Activated naive CD4-positive, alpha-beta T cell treated with anti-CD3 and anti-CD28 coated beads, Interleukin-2, amount 10 ng/mL, durations not matched to agents 7 days and 5 days (primary cell): ENCODE measurements around the gene USP3.
"Not testable (repeated sequence)": the region's sequence is repeated elsewhere in the genome, so short reads cannot be mapped to it uniquely, and the experiment has no call there.

Experiments
- CTCF ChIA-PET: fragments of 350-600 bp; sonication (Branson Sonifier 250); formaldehyde crosslinking; loops from one replicate; lab custom pipeline; 2021; ENCODE audit warnings: antibody characterized with exemption; lab: Charles Lee
- DNase-seq: peaks from one replicate; pipeline ENCODE4 v3.0.0-alpha.2; 2020
- H3K27ac Mint-ChIP-seq: one replicate; pipeline ENCODE4 v1.8.0; 2021; ENCODE audit warnings: mild to moderate bottlenecking, moderate library complexity, mixed read lengths
- H3K27me3 Mint-ChIP-seq: one replicate; pipeline ENCODE4 v1.8.0; 2021; ENCODE audit warnings: mild to moderate bottlenecking, mixed read lengths
- H3K36me3 Mint-ChIP-seq: one replicate; pipeline ENCODE4 v1.8.0; 2021; ENCODE audit warnings: mixed read lengths
- H3K4me1 Mint-ChIP-seq: one replicate; pipeline ENCODE4 v1.8.0; 2021; ENCODE audit warnings: mixed read lengths
- H3K4me3 Mint-ChIP-seq: one replicate; pipeline ENCODE4 v1.8.0; 2021; ENCODE audit warnings: mild to moderate bottlenecking, moderate library complexity, mixed read lengths
- H3K9me3 Mint-ChIP-seq: one replicate; pipeline ENCODE4 v1.8.0; 2021; ENCODE audit warnings: mixed read lengths

USP3 gene

DNA sequence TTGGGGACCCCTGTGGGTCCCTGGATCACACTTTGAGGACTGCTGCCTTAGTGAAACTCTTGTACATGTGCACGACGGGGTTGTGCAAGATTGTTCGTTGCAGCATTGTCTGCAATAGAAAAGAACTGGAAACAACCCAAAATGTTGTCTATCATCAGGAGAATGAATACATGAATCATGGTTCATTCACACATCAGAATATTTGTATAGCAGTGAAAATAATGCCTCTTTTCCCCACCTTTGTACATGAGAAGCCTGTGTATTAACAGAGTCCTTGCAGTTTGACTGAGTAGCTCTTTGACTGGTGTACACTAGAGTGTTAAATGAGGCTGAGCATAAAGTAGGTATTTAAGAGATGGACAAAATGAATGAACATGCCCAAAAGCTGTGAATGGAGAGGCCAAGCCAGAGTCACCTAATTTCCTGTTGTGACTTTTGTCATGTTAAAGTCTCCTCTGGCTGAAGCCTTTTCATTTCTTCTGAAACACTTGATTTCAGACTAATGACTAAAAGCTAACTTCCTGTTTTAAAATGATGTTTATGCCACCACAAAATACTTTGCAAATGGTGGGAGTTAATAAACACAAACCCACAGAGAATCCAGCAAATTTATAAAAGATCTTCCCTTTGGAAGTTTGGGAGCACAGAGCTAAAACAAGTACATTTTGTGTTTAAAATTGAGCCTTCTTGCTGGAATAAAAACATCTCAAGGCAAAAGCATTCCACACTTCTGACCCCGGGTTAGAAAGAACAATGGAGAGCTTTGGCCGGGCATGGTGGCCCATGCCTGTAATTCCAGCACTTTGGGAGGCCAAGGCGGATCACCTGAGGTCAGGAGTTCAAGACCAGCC, 20.6 kb upstream of the USP3 start:
- peak overlapping the region; percentile 96 for H3K27ac Mint-ChIP-seq
- DNase-seq: no peak
- CTCF ChIA-PET: interaction anchor here (0.9 to 5.8 kb wide), 6 partner anchors 13 to 116 kb away, joined by 3 to 55 read pairs (median 7); partner anchors contain the start of gene USP3
- H3K9me3 Mint-ChIP-seq: no peaks in the 10 kb centered on the region
- H3K36me3 Mint-ChIP-seq: peaks cover 2% of the 10 kb centered on the region
- H3K4me3 Mint-ChIP-seq: peak overlapping the region; percentile 15
- peaks cover 87% of the 10 kb centered on the region for H3K4me1 Mint-ChIP-seq
- H3K27me3 Mint-ChIP-seq: no peaks in the 10 kb centered on the region

DNA sequence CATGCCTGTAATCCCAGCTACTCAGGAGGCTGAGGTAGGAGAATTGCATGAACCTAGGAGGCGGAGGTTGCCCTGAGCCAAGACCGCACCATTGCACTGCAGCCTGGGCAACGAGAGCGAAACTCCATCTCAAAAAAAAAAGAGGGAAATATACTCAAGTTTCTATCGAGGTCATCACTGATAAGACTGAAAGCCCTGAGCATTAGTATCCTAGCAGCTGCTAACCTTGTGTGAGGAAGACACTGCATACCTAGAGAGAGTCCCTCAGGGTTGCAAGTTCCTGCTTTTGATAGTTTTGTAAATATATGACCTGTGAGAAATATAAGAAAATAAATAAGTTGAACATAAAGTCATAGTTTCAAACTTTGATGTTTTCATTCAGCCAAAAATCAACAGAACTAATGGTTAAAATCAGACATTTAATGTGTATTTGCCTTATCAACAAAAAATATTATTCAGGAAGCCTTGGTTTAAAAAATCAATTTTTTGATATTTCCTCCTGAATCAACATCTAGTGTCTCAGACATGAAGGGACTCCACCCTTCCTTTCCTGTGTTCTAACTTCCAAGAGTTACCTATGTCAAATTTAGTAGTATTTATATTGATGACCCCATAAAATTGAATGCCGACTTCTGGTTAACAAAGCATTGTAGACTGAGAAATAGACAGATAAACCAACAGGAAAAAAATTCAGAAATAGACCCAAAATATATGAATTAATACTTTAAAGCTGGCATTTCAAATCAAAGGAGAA, 19.8 kb upstream of the USP3 start:
- Mint-ChIP-seq H3K4me1 (peaks cover 84% of the 10 kb centered on the region), H3K27me3 (no peaks in the 10 kb centered on the region), H3K4me3 (peak overlapping the region; percentile 31), H3K36me3 (peaks cover 2% of the 10 kb centered on the region), H3K9me3 (no peaks in the 10 kb centered on the region), H3K27ac (peak overlapping the region; percentile 96)
- no peak for DNase-seq
- CTCF ChIA-PET: interaction anchor here (0.8 to 5.8 kb wide), 8 partner anchors 12 to 116 kb away, joined by 3 to 55 read pairs (median 4); partner anchors contain the start of gene USP3

- Mint-ChIP-seq H3K36me3 (peaks cover 6% of the 10 kb centered on the region), H3K4me3 (no peak overlapping the region), H3K4me1 (peaks cover 80% of the 10 kb centered on the region), H3K9me3 (no peaks in the 10 kb centered on the region), H3K27me3 (no peaks in the 10 kb centered on the region), H3K27ac (peak overlapping the region; percentile 80)
- CTCF ChIA-PET: interaction anchor here (0.6 to 5.4 kb wide), 13 partner anchors 9 to 581 kb away, joined by 3 to 82 read pairs (median 4); partner anchors contain the start of gene USP3
- peak; percentile 91 for DNase-seq
Observed at GRCh38 chr15:63487076-63487757, 17.2 kb upstream of the USP3 start.

DNA sequence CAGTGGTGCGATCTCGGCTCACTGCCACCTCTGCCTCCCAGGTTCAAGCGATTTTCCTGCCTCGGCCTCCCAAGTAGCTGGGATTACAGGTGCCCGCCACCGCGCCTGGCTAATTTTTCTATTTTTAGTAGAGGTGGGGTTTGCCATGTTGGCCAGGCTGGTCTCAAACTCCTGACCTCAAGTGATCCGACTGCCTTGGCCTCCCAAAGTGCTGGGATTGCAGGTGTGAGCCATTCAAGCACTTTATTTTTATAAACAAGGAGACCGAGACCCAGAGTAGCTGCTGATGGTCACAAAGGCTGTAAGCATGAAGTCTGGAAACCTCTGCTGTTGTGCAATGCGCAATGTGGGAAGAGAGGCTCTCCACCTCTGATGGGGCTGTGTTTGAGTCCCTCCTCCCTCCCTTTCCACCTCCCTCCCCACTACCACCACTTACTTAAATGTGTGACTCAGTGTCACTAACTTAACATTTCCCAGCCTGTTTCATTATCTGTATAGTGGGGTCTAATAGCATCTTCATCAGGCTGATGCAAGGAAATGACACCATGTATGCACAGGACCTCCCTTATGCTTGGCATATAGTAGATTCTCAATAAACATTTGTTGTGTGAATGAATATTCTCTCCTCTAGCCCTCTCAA, 16.5 kb upstream of the USP3 start:
- H3K36me3 Mint-ChIP-seq, H3K9me3 Mint-ChIP-seq, H3K27me3 Mint-ChIP-seq, DNase-seq, H3K4me3 Mint-ChIP-seq: not testable (repeated sequence)
- Mint-ChIP-seq H3K4me1 (peaks cover 80% of the 10 kb centered on the region), H3K27ac (peak overlapping the region; percentile 6)
- CTCF ChIA-PET: interaction anchor here (0.6 to 5.4 kb wide), 15 partner anchors 9 to 581 kb away, joined by 3 to 82 read pairs (median 4); partner anchors contain the start of gene USP3

DNA sequence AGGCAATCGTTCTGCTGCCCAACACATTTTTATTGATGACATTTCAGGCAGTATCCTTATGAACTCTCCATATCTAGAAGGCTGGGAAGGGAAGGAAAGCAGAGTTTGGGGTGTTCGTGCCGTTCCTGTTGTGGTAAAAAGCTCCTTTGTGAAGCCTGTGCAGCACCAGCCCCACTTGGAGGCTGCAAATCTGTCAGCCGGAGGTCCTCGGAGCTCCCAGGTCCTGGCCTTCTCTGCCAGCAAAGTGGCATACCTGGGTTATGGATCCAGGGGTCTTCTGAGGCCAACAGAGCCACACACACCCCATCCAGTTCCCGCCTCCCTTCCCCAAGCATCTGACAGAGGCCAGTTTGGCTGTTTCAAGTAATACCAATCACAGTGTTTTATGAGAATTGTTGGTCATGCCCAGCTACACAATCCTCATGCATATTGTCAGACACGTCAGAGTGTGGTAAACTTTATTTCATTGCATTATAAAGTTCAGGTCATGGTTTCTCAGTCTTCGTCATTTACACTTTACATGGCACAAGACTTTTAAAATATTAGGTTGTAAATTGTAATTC, 15.9 kb upstream of the USP3 start:
- H3K27me3 Mint-ChIP-seq: no peaks in the 10 kb centered on the region
- no peak for DNase-seq
- H3K4me1 Mint-ChIP-seq: peaks cover 80% of the 10 kb centered on the region
- no peak overlapping the region for H3K4me3 Mint-ChIP-seq
- no peaks in the 10 kb centered on the region for H3K9me3 Mint-ChIP-seq
- peaks cover 9% of the 10 kb centered on the region for H3K36me3 Mint-ChIP-seq
- no peak overlapping the region for H3K27ac Mint-ChIP-seq
- CTCF ChIA-PET: interaction anchor here (0.7 to 5.4 kb wide), 6 partner anchors 8 to 580 kb away, joined by 3 to 82 read pairs (median 10); partner anchors contain the start of gene USP3

GRCh38 chr15:63489352-63489751, 15.0 kb upstream of the USP3 start:
- CTCF ChIA-PET: interaction anchor here (0.5 to 5.4 kb wide), 3 partner anchors 9 to 578 kb away, joined by 3 to 82 read pairs (median 3); partner anchors contain the start of gene USP3
- H3K4me3 Mint-ChIP-seq: no peak overlapping the region

GRCh38 chr15:63490345-63491034, 13.9 kb upstream of the USP3 start:
- no peaks in the 10 kb centered on the region for H3K9me3 Mint-ChIP-seq
- H3K27me3 Mint-ChIP-seq: no peaks in the 10 kb centered on the region
- CTCF ChIA-PET: interaction anchor here (0.6 to 5.4 kb wide), 4 partner anchors 8 to 749 kb away, joined by 3 to 82 read pairs (median 4); partner anchors contain the start of gene USP3
- H3K36me3 Mint-ChIP-seq: peaks cover 8% of the 10 kb centered on the region
- H3K4me3 Mint-ChIP-seq: no peak overlapping the region
- peaks cover 68% of the 10 kb centered on the region for H3K4me1 Mint-ChIP-seq
- H3K27ac Mint-ChIP-seq: no peak overlapping the region
- no peak for DNase-seq

More at GRCh38 chr15:63489352-63489751, 15.0 kb upstream of the USP3 start:
- Mint-ChIP-seq H3K36me3 (peaks cover 8% of the 10 kb centered on the region), H3K27me3 (no peaks in the 10 kb centered on the region), H3K9me3 (no peaks in the 10 kb centered on the region), H3K4me1 (peaks cover 77% of the 10 kb centered on the region), H3K27ac (no peak overlapping the region)
- DNase-seq: no peak

DNA sequence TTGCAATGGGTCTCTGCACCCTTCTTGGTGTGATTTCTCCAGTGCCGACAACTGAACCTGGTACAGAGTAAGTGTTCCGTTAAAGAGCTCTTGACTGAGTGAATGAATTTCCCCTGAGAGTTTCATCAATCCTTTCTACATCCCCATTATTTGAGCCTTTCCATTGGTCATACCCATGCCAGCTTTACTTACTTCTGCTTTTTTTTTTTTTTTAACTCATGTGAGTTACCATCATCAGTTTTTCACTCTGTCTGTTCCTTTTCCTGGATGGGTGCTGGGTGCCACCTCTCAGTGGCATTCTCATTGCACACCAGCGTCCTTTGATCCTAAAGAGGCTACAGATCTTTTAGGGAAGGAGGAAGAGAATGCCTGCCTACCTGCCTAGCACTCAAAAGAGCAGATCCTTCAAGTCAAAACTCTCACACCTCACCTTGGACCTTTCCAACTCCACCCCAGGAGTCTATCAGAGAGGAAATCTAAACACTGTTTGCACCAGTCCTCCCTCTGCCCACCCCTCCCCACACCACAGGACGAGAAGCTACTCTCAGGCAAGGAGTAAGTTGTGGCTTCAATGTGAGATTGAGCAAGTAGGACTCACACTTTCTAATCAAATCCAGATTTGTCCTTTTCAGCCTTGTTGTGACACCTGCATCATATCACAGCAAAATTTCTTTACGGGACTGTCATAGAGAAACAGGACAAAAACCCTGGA, 13.1 kb upstream of the USP3 start:
- peaks cover 8% of the 10 kb centered on the region for H3K36me3 Mint-ChIP-seq
- H3K9me3 Mint-ChIP-seq: no peaks in the 10 kb centered on the region
- H3K27ac Mint-ChIP-seq: peak overlapping the region; percentile 2
- H3K4me3 Mint-ChIP-seq: no peak overlapping the region
- H3K4me1 Mint-ChIP-seq: peaks cover 61% of the 10 kb centered on the region
- DNase-seq: no peak
- CTCF ChIA-PET: interaction anchor here (0.6 to 5.4 kb wide), 3 partner anchors 13 to 748 kb away, joined by 3 to 82 read pairs (median 4); partner anchors contain the start of gene USP3
- no peaks in the 10 kb centered on the region for H3K27me3 Mint-ChIP-seq

DNA sequence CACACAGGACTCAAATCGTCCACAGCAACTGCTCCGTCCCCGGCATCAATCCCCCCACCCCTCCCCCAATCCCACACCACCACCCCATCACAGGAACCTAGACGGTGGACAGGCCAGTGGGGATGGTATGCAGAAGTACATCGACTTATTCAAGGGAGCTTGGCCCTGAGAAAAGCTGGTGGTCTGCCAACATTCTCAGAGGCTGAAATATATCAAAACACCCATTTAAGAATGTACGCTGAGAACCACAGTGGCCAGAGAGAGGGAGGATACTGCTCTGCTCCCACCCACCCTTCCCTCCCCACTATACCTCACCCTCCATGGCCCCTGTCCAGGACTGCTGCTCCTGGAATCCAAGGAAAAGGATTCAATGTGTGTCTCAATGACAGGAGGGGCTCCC, 12.4 kb upstream of the USP3 start:
- Mint-ChIP-seq H3K27me3 (no peaks in the 10 kb centered on the region), H3K4me3 (no peak overlapping the region), H3K36me3 (peaks cover 8% of the 10 kb centered on the region), H3K9me3 (no peaks in the 10 kb centered on the region), H3K4me1 (peaks cover 55% of the 10 kb centered on the region), H3K27ac (no peak overlapping the region)
- CTCF ChIA-PET: interaction anchor here (5.4 kb wide), 1 partner anchor 13 kb away, joined by 82 read pairs; the partner anchor contains the start of gene USP3
- no peak for DNase-seq

DNA sequence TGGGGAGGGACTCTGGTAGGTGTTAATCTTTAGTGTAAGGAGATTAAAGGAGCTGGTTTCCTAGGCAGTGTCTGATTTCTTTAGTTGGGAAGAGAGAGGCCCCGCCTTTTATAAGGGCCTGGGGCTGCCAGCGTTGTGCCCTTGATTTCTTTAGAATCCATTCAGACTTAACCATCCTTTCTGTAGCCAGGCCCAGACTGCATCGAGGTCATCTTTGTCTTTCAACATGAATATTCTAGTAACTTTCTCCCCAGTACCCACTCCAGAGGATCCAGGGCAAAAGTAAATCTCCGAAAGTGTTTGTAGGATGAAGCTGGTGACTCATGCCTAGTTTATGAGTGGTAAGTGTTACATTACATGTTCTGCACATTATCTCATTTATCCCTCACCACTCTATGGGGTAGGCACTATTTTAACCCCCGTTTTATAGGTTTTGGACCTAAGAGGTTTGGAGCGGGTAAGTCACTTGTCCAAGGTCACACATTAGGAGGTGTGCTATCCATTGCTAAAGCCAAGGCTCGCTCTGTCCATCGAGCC, 11.8 kb upstream of the USP3 start:
- Mint-ChIP-seq H3K9me3 (no peaks in the 10 kb centered on the region), H3K27ac (no peak overlapping the region), H3K4me1 (peaks cover 50% of the 10 kb centered on the region), H3K27me3 (no peaks in the 10 kb centered on the region), H3K4me3 (no peak overlapping the region), H3K36me3 (peaks cover 8% of the 10 kb centered on the region)
- no peak for DNase-seq
- CTCF ChIA-PET: interaction anchor here (1.2 to 1.6 kb wide), 3 partner anchors 12 to 17 kb away, joined by 3 to 6 read pairs (median 4); partner anchors contain the start of gene USP3

- H3K4me3 Mint-ChIP-seq: no peak overlapping the region
- H3K9me3 Mint-ChIP-seq: no peaks in the 10 kb centered on the region
- CTCF ChIA-PET: interaction anchor here (1.2 to 1.6 kb wide), 3 partner anchors 11 to 18 kb away, joined by 3 to 6 read pairs (median 4); partner anchors contain the start of gene USP3
- peaks cover 8% of the 10 kb centered on the region for H3K36me3 Mint-ChIP-seq
- no peak overlapping the region for H3K27ac Mint-ChIP-seq
- peaks cover 46% of the 10 kb centered on the region for H3K4me1 Mint-ChIP-seq
- no peaks in the 10 kb centered on the region for H3K27me3 Mint-ChIP-seq
- no peak for DNase-seq
Observed at GRCh38 chr15:63493436-63493835, 11.0 kb upstream of the USP3 start.
